Natural killer cell (primary cell): ENCODE results near the gene SLITRK4. TPM values are rescaled to one million over a fixed set of nuclear protein-coding genes. Genes with fewer than 3 reads are reported as not detected.

Experiments used
- ATAC-seq, 3 donors: fragments of 150-1000 bp in 2 of 3; fragments of 200-7000 bp in 1 of 3; cut with Tn5 transposase; 1 replicate in 1 of 3; 2 replicates in 2 of 3; pipeline ENCODE4 v1.10.0; 2021; ENCODE audit warnings: mild to moderate bottlenecking in 2 of 3, moderate library complexity in 2 of 3
- DNase-seq, 2 donors: peaks; one replicate each; pipeline versions ENCODE4 v3.0.0 to v3.0.0-alpha.2; 2013 to 2021; ENCODE audit warnings: mixed read lengths in 1 of 2
- H3K27ac ChIP-seq: one replicate; pipeline ENCODE4 v1.5.1; 2013; ENCODE audit warnings: mild to moderate bottlenecking, low read length
- H3K27me3 ChIP-seq: one replicate; pipeline ENCODE4 v1.6.1; 2013; ENCODE audit warnings: low read length; ENCODE audit not compliant: control insufficient read depth, insufficient read depth
- H3K36me3 ChIP-seq: one replicate; pipeline ENCODE4 v1.6.1; 2013; ENCODE audit warnings: low read length; ENCODE audit not compliant: control insufficient read depth, insufficient read depth
- H3K4me1 ChIP-seq: one replicate; pipeline ENCODE4 v1.6.1; 2013; ENCODE audit warnings: low read length; ENCODE audit not compliant: control insufficient read depth, insufficient read depth
- H3K4me3 ChIP-seq: one replicate; pipeline ENCODE4 v1.5.1; 2013; ENCODE audit warnings: low read length
- H3K9me3 ChIP-seq: one replicate; pipeline ENCODE4 v1.6.1; 2013; ENCODE audit warnings: low read length; ENCODE audit not compliant: control insufficient read depth, insufficient read depth
- H3K27ac Mint-ChIP-seq, 2 donors: one replicate each; pipeline ENCODE4 v1.8.0; 2022; ENCODE audit warnings: mild to moderate bottlenecking in 2 of 2, mixed read lengths in 2 of 2, moderate library complexity in 1 of 2
- H3K27me3 Mint-ChIP-seq, 2 donors: one replicate each; pipeline ENCODE4 v1.8.0; 2022; ENCODE audit warnings: low read depth in 2 of 2, mixed read lengths in 2 of 2
- H3K36me3 Mint-ChIP-seq: one replicate; pipeline ENCODE4 v1.8.0; 2022; ENCODE audit warnings: mixed read lengths
- H3K4me1 Mint-ChIP-seq, 2 donors: one replicate each; pipeline ENCODE4 v1.8.0; 2022; ENCODE audit warnings: mixed read lengths in 2 of 2
- H3K4me3 Mint-ChIP-seq: one replicate; pipeline ENCODE4 v1.8.0; 2022; ENCODE audit warnings: mild to moderate bottlenecking, moderate library complexity, mixed read lengths
- H3K9me3 Mint-ChIP-seq, 2 donors: one replicate each; pipeline ENCODE4 v1.8.0; 2022; ENCODE audit warnings: mixed read lengths in 2 of 2
- CTCF ChIP-seq: fragments of 200-600 bp; IDR thresholded peaks from one replicate; pipeline ENCODE4 v1.8.0; 2022; ENCODE audit warnings: antibody characterized with exemption
- WGBS: methylation state at CpG from one replicate; pipeline ENCODE4 v1.1.7; 2013; ENCODE audit warnings: missing lambda C conversion rate; ENCODE audit not compliant: insufficient coverage; 5-methylcytosine and 5-hydroxymethylcytosine counted together
- intact Hi-C: fragments of 100-400 bp; cut with micrococcal nuclease; formaldehyde crosslinking; loops from one replicate; pipeline ENCODE4 v1.14.2; 2022
- total RNA-seq, 4 donors: library from RNA; stranded (reverse); fragments of 120-200 nt in 1 of 4; gene quantifications; one replicate each; pipeline versions ENCODE4 v1.2.3 to v1.2.4, GENCODE V29; 2013 to 2022

Gene SLITRK4
- total RNA-seq = under 1 TPM in 2 of 3 donors, not detected in 1; 0.28 to 0.65 TPM
- total RNA-seq (2013) = 0.34 TPM

DNA sequence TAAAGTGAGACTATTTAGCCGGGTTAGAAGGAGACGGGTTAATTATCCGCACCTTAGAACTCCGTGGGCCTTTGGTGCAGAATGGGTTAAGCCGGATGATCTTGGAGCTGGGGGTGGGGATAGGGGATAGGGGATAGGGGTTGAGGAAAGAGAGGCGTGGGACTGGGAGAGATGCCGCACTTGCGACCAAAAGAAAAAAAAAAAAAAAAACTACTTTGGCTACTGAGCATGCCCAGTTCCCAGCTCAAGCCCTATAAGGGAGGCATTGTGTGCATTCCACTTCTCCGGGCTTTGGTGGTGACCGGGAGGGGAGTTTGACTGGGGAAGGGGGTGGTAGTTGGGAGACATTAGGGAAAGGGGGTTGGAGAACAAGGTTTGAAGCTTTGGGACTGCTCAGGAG is at the start of gene SLITRK4:
Gene SLITRK4, minus strand, starts transcription at position 187 of the 400 bp plus-strand sequence. CDS start 4,993 bp downstream, outside the sequence.
- ATAC-seq (no peak), DNase-seq (no peak)
- H3K27ac ChIP-seq = no peak within 1 kb of the TSS
- H3K9me3 ChIP-seq = no peaks in the 10 kb centered on the region
- peaks cover 2% of the 10 kb centered on the region for H3K27me3 ChIP-seq
- 24% methylated on average over 10 of the region's 10 CpGs for WGBS
- H3K4me1 ChIP-seq = no peaks in the 10 kb centered on the region
- Mint-ChIP-seq H3K27ac (no peak within 1 kb of the TSS), H3K36me3 (peaks cover 8% of the 10 kb centered on the region), H3K9me3 (peaks cover 0 to 3% of the 10 kb centered on the region in 2 donors), H3K4me3 (no peak within 1 kb of the TSS), H3K4me1 (peaks cover 0 to 5% of the 10 kb centered on the region in 2 donors), H3K27me3 (peaks cover 11 to 12% of the 10 kb centered on the region in 2 donors)
- no peak within 1 kb of the TSS for H3K4me3 ChIP-seq
- intact Hi-C loops = no loop called here
- H3K36me3 ChIP-seq = no peaks in the 10 kb centered on the region
- no peak for TF ChIP-seq CTCF

DNA sequence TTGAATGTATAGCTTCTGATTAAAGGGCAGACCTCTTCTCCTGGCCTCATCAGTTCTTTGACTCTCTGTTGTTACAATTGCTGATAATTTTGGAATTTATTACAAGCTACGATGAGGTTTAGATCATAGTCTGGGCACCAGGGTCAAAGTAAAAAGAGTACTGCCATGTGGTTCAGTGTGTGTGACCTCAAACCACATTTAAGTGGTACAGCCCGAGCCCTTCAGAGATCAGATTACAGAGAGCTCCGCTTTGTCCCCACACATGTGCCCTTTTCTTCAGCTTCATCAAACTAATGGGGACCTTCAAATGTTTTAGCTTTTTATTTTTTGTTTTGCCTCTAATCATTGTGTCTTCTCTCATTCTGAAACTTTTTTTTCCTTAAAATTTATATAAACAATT is 47.6 kb upstream of the SLITRK4 start:
- Histone ChIP-seq H3K36me3 (no peaks in the 10 kb centered on the region), H3K27ac (no peak overlapping the region), H3K4me3 (no peak overlapping the region), H3K9me3 (no peaks in the 10 kb centered on the region), H3K4me1 (no peaks in the 10 kb centered on the region), H3K27me3 (no peaks in the 10 kb centered on the region)
- TF ChIP-seq CTCF = no peak
- Mint-ChIP-seq H3K27me3 (no peaks in the 10 kb centered on the region), H3K4me3 (no peak overlapping the region), H3K27ac (no peak overlapping the region), H3K4me1 (no peaks in the 10 kb centered on the region), H3K9me3 (peaks cover 0 to 3% of the 10 kb centered on the region in 2 donors), H3K36me3 (no peaks in the 10 kb centered on the region)
- no peak for DNase-seq
- WGBS = 51% methylated on average over 3 of the region's 3 CpGs
- no peak for ATAC-seq
- intact Hi-C loops = no loop called here

GRCh38 chrX:143674926-143675325 is 39.0 kb upstream of the SLITRK4 start:
- Histone ChIP-seq H3K4me3 (no peak overlapping the region), H3K4me1 (no peaks in the 10 kb centered on the region), H3K9me3 (no peaks in the 10 kb centered on the region), H3K27me3 (no peaks in the 10 kb centered on the region), H3K27ac (no peak overlapping the region), H3K36me3 (no peaks in the 10 kb centered on the region)
- WGBS = 87% methylated on average over 3 of the region's 4 CpGs
- Mint-ChIP-seq H3K36me3 (no peaks in the 10 kb centered on the region), H3K4me1 (no peaks in the 10 kb centered on the region), H3K4me3 (no peak overlapping the region), H3K27me3 (no peaks in the 10 kb centered on the region), H3K27ac (no peak overlapping the region), H3K9me3 (peaks cover 2 to 3% of the 10 kb centered on the region in 2 donors)
- DNase-seq = no peak
- intact Hi-C loops = no loop called here
- ATAC-seq = no peak
- TF ChIP-seq CTCF = no peak

DNA sequence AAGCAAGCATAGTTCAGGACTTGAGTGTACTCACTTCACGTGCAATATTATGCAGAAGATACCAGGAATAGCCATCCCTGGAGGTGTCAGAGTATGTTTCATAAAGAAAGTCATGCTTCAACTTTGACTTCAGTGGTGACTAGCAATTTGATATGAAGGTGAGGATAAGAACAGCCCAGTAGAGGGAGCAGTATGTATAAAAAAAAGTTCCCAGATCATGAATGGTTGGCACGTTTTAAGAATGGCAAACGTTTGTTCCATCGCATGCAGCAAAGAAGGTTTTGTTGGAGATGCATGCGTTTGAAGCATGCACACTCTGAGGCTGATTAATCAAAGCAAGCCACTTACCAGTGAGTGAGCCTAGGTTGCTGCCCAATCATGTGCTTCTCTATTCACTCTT is 33.5 kb upstream of the SLITRK4 start:
- WGBS = 11% methylated on average over 4 of the region's 5 CpGs
- H3K9me3 ChIP-seq = no peaks in the 10 kb centered on the region
- ATAC-seq (no peak), DNase-seq (no peak)
- H3K4me3 Mint-ChIP-seq = no peak overlapping the region
- H3K27me3 Mint-ChIP-seq = no peaks in the 10 kb centered on the region
- H3K27me3 ChIP-seq = no peaks in the 10 kb centered on the region
- intact Hi-C loops = no loop called here
- no peaks in the 10 kb centered on the region for H3K36me3 Mint-ChIP-seq
- peaks cover 2 to 3% of the 10 kb centered on the region in 2 donors for H3K9me3 Mint-ChIP-seq
- no peaks in the 10 kb centered on the region for H3K4me1 ChIP-seq
- no peak for TF ChIP-seq CTCF
- H3K36me3 ChIP-seq = no peaks in the 10 kb centered on the region
- no peaks in the 10 kb centered on the region for H3K4me1 Mint-ChIP-seq
- no peak overlapping the region for H3K4me3 ChIP-seq
- no peak overlapping the region for H3K27ac Mint-ChIP-seq
- no peak overlapping the region for H3K27ac ChIP-seq
